HG03103 (cell line): Measurements from ENCODE around the gene BCAS4.

Experiments
- ATAC-seq: cut with Tn5 transposase; IDR thresholded peaks from one replicate; pipeline ENCODE4 v1.9.1; 2021; ENCODE audit warnings: low read depth; ENCODE audit not compliant: unreplicated experiment

Gene BCAS4

DNA sequence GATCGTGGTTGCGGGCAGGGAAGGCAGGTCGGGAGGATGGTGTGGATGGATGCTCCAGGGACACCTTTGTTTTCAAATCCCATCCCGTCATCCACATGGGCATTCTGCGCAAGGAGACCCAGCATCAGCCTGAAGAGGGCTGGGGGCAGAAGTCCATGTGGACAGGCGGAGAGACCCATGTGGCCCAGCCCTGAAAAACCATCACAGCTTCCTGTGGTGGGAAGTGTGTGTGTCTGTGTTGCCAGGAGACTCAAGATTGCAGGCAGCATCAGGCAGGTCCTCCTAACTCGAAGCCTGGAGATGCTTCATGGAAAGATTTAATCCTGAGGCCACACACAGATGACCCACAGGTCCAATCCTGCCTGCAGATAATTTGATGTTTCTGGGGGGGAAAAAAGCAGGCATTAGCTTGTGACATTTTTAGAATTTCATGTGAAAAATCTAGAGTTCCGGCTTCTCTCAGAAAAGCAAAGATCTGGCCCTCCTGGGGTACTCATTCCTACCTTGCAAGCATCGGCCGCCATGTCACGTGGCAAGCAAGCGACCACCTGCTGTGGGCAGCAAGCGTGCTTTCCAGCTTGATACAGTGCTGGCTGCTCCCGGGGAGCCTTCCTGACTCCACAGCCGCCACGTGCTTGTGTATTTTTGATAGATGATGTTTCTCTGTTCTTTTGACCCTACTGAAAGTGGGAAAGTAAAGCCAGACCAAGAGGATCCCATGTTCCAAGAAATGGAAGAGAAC is 25.8 kb downstream of the BCAS4 start:
- no peak for ATAC-seq

DNA sequence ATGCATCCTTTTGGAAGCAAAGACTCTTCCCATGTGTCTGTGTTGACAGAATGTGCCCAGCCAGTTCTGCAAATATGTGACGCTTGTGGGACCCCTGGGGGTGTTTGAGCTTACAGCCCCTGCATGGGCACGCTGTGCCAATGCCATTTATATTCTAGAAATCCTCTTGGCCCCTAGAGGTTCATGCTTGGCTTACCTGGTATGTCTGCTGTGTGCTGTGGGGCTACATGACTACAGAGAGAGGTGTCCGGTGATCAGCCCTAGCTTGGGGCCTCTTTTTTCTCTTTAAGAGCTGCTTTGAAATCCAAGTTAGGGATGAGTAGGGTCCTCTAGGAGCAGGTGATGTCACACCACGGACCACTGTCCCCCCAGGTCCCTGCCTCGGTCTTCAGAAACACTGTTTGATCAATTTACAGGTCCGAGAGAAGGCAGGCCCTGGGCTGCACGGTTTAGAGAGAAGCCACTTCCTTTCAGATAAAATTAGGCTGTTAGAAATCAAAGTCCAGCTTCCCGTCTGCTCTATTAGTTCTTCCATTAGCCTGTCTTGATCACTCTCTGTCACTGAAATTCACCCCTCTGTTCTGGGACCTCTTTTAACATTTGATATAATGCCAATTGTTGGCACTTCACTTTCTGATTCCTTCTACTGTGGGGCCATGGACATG is 26.5 kb downstream of the BCAS4 start:
- ATAC-seq: no peak

DNA sequence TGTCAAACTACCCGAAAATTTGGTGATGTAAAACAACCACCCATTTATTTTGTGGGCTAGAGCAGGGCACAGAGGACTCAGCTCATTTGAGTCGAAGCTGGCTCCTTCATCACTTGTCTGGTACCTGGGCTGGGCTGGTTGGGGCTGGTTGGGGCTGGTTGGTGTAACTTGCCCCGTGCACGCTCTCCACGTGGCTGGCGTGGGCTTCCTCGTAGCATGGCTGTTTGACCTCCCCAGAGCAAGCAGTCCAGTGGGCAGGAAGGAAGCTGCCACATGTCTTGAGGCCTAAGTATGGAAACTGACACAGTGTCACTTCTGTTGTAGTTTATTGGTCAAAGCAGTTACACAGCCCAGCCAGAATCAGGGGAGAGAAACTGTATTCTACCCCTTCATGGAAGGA is 27.1 kb downstream of the BCAS4 start:
- ATAC-seq: no peak

DNA sequence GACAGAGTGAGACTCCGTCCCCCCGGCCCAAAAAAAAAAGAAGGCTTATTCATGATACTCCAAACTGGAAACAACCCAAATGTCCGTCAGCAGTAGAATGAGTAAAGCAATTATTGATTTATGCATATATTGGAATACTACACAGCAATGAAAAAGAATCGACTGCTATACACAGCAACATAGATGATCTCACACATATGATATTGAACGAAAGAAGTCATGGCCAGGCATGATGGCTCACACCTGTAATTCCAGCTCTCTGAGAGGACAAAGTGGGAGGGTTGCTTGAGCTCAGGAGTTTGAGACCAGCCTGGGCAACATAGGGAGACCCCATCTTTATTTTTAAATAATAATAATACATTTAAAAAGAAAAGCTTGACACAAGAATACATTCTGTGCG is 28.5 kb downstream of the BCAS4 start:
- ATAC-seq: no peak

DNA sequence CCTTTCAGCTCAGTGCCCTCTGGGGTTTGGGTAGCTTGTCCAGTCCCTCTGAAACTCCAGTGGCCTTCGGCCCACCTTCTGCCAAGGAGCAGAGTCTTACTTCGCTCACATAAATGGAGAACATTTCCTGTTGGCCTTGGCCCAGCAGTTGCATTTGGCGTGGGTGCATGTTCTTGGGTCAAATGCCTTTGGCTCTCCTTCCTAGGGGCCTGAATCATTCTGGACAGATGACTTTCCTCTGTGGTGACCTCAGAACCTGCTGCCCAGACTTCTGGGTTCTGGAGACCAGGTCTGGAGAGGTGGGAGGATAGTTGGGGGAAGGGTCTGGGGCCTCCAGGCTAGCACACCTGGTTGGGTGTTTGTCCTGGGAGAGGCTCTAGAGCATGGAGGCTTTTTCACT is 29.3 kb downstream of the BCAS4 start:
- ATAC-seq: no peak

DNA sequence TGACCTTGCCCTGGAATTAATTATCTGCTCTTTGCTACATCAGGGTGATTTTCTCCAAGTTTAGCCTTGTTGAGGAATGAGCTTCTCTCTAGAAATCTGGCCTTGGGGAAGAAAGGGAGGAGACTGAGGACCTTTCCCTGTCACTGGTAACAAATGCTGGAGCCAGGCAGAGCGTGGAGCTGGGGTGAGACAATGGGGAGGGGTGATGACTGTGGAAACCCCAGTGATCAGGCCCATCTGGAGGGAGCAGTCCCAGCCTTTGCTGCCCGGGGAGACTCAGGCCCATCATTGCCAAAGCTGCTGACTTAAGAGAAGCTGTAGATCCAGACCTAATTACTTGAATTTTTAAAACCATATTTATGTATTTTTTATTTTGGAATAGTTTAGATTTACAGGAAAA is 31.3 kb downstream of the BCAS4 start:
- ATAC-seq: no peak

DNA sequence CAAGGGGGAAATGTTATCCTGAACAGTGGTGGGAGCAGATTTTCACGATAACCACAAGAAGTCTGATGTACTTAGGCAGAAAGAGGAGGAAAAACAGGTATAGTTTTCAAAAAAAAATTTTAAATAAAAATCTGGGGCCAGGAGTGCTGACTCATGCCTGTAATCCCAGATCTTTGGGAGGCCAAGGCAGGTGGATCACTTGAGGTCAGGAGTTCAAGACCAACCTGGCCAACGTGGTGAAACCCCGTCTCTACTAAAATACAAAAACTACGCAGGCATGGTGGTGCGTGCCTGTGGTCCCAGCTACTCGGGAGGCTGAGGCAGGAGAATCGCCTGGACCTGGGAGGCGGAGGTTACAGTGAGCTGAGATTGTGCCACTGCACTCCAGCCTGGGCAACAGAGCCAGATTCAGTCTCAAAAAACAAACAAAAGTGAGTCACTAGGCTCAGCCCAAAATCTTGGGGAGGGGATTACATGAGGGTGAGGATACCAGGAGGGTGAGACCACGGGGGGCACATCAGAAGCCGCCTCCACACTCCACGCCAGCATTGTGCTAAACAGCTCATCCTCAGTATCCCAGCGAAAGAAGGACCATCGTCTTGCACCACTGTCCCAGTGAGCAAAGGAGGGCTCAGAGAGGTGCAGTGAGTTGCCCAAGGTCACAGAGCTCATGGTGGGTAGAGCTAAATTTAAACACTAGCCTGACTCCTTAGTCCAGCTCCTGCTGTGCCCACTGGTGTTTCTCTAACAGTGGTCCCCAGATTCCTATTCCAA is 33.7 kb downstream of the BCAS4 start:
- ATAC-seq: no peak

DNA sequence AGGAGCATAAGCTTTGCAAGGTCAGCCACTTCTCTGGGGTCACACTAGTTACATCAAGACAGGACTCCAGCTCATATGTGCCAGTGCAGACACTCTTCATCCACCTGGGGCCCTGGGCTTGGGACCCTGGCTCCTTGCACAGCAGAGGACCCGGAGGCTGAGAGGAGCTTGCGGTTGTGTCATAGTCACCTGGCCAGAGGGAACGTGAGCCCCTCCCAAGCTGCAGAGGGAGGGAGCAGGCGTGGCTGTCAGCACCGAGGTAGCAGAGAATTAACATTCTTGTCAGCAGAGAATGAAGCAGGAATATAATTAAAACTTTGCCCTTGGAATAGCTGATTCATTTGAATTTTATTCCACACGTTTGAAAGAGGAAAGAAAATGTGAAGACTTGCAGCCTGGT is 36.8 kb downstream of the BCAS4 start:
- ATAC-seq: no peak

DNA sequence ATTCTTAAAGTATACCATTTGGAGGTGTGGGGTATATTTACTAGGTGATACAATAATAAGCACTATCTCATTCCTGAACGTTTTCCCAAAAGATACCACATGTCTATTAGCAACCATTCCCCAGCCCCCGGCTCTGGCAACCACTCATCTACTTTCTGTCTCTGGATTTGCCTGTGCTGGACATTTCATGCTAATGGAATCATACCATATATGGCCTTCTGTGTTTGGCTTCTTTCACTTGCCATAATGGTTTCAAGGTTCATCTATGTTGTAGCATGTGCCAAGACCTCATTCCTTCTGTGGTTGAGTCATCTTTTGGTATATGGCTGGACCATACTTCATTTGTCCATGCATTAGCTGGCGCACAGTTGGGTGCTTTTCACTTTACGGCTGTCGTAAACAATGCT is 39.7 kb downstream of the BCAS4 start:
- no peak for ATAC-seq

DNA sequence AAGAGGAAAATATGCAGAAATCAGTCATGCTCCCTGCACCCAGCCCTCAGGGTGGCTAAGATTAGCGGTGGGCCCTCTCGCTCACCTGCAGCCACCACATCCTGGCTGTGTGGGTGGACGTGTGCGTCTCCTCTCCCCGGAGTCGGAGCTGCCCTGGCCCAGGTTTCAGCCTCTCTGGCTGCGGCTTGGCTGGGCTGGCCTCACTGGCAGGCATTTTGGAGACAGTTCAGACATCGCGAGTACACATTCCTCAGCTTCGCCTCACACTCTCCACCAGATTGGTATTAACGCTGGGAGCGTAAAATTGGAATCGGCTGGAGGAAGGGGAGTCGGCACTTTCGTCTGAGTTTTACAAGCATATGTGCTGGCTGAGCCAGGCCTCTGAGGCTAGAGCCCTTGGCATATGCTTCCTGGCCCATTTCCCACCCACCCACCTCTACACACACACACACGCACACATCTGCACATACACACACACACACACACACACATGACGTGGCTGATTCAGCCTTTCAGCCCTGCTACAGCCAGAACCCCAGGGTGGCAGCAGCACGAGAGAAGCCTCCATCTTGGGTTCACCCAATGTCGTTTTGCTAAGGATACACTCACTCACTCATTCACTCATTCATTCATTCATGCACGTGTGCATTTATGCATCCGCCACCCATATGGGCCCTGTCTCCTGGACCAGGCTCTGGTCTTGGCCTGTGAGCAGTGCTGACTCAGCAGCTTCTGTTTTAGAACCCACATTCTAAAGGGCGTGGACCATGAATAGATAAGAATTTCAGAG is 42.9 kb downstream of the BCAS4 start:
- peak; percentile 75 for ATAC-seq

DNA sequence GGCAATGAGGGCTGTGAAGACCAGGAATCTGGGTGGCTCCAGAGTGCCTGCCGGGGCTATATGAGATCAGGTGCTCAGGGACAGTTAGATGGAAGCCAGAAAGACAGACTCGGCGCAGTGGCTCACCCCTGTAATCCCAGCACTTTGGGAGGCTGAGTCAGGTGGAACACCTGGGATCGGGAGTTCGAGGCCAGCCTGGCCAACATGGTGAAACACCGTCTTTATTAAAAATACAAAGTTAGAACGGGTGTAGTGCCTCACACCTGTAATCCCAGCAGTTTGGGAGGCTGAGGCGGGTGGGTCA is 43.4 kb downstream of the BCAS4 start:
- ATAC-seq: no peak

DNA sequence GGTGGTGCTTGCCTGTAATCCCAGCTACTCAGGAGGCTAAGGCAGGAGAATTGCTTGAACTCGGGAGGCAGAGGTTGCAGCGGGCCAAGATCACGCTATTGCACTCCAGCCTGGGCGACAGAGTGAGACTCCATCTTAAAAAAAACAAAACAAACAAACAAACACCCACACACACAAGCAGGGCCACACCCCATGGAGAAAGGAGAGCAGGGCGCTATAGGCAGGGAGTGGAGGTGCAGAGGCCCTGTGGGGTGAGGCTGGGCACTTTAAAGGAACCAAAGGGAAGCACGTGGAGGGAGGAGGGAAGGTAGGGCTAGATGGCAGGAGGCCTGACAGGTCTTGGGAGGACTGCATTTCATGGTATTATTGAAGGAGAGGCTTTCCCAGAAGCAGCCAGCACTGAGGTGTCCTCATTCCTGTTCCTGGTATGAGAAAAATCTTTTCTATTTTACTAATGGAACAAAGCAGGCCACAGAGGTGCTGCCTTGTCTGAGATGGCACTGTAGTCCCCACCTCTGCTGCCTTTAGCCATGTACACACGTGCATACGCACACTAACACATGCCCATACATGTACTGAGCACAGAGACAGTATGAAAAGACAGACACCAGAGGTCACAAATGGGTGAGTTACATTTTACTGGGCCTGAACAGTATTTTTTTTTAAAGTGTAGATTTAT is 44.0 kb downstream of the BCAS4 start:
- ATAC-seq: no peak

DNA sequence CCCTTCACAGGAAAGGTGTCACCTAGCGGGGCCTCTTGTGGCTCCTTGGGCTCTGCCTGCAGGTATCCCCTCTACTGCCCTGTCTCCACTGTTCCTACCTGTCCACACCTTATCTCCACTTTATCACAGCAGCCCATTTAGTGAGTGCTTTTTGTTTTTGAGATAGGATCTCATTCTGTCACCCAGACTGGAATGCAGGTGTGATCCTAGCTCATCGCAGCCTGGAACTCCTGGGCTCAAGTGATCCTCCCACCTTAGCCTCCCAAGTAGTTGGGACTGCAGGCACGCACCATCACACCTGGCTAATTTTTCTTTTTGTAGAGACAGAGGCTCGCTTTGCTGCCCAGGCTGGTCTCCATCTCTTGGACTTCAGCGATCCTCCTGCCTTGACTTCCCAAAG is 48.0 kb downstream of the BCAS4 start:
- no peak for ATAC-seq

DNA sequence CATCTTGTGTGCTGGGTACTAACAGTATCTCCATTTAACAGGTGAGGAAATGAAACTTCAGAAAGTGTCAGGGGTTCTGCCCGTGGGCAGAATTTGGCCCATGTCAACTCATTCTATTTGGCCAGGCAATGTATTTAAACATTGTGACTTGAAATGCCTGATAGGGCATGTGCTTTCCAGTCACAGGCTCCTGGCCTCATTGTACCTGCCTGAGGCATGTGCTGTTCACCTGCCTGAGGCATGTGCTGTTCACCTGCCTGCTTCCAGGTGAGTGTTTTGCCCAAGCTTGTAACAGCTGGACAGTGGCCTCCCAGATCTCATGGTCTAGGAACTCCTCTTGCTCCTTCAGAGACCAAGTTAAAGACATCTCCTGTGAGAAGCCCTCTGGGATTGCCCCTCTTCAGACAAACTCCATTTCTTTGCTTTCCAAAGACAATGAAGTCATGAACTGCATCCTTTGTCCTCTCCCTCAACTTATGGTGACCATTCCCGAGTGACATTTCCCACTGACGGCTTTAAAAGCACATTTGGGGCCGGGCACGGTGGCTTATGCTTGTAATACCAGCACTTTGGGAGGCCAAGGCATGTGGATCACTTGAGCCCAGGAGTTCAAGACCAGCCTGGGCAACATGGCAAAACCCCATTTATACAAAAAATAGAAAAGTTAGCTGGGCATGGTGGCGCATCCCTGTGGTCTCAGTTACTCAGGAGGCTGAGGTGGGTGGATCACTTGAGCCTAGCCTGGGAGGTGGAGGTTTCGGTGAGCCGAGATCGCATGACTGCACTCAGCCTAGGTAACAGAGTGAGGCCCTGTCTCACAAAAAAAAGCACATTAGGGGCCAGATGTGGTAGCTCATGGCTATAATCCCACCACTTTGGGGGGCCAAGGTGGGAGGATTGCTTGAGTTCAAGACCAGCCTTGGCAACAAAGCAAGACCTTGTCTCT is 48.7 kb downstream of the BCAS4 start:
- no peak for ATAC-seq

DNA sequence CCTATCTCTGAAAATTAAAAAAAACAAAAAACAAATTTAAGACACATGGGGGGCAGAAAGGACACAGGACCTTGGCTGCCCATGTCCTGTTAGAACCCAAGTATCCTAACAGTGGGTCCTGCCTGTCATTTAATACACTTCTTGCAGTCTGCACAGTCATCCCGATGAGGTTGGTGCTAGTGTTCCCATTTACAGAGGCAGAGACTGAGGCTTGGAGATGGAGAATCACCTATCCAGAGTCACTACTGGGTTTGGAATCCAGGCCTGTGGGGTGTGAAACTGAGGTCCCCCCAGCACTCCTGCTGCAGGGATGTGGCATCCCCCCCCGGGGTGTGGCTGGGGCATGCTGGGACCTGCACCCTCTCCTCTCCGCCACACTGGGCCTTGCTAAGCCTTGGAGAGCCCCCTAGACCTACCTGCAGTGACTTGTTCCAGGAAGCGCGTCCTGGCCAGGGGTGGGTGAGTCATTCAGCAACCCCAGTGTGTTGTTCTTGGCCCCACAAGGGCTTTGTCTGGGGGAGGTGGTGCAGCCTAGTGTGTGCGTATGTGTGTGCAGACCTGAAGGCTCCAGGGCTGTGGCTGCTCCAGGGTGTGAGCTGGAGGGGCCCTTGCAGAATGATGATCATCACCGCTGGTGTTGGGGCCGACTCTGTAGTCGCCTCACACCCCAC is 49.7 kb downstream of the BCAS4 start:
- peak; percentile 92 for ATAC-seq

DNA sequence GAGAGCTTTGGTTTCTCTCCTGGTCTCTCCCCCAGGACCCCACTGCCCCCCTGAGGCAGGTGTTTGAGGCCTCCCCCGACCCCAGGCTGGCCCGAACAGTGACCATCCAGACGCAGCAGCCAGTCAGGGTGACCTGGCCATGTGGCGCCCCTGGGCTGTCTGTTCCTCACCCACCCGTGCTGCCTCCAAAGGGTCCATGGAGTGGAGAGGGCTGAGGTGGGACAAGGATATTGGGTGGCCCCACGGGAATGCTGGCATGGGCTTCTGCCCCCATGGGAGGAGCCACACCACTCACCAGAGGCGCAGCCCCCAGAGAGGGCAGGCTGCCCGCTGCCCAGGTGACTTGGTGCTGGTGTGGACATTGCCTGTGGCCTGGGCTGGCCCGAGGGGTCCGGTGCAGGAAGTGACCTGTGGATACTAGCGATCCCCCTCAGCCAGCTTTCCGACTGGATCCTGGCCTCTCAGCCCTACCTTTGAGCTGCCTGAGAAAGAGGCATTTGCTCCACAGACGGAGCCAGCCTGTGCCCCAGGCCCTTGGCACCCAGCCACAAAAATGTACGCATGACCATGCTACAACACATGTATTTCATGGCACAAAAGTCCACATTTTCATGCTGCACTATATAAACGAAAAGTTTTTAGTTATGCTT is 50.8 kb downstream of the BCAS4 start:
- ATAC-seq: no peak

DNA sequence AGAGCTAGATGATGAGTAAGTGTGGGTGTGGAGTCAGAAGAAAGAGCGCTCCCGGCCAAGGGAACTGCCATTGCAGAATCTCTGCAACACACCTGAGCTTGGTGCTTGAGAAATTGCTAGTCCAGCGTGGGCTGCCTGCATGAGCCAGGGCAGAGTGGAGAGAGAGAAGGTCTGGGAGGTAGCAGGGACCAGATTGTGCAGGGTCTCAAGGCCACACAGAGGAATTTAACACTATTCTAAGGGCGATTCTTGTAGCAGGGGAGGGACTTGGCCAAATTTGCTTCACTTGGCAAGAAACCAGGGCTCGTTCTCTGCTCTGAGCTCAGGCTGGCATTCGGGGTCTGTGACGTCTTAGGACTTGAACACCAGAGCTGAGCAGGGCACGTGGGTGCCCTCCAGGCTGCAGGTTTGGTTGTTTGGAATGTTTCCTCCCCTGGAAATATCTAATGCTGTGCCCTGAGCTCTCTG is 53.5 kb downstream of the BCAS4 start:
- no peak for ATAC-seq
